ENCODE results near the gene STRADA.

- TF ChIP-seq, protein P1, sequence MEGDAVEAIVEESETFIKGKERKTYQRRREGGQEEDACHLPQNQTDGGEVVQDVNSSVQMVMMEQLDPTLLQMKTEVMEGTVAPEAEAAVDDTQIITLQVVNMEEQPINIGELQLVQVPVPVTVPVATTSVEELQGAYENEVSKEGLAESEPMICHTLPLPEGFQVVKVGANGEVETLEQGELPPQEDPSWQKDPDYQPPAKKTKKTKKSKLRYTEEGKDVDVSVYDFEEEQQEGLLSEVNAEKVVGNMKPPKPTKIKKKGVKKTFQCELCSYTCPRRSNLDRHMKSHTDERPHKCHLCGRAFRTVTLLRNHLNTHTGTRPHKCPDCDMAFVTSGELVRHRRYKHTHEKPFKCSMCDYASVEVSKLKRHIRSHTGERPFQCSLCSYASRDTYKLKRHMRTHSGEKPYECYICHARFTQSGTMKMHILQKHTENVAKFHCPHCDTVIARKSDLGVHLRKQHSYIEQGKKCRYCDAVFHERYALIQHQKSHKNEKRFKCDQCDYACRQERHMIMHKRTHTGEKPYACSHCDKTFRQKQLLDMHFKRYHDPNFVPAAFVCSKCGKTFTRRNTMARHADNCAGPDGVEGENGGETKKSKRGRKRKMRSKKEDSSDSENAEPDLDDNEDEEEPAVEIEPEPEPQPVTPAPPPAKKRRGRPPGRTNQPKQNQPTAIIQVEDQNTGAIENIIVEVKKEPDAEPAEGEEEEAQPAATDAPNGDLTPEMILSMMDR (IDR thresholded peaks at IDR 0.05; ENCODE audit: insufficient read depth, low read length) = no peak
- TF ChIP-seq, protein P2, sequence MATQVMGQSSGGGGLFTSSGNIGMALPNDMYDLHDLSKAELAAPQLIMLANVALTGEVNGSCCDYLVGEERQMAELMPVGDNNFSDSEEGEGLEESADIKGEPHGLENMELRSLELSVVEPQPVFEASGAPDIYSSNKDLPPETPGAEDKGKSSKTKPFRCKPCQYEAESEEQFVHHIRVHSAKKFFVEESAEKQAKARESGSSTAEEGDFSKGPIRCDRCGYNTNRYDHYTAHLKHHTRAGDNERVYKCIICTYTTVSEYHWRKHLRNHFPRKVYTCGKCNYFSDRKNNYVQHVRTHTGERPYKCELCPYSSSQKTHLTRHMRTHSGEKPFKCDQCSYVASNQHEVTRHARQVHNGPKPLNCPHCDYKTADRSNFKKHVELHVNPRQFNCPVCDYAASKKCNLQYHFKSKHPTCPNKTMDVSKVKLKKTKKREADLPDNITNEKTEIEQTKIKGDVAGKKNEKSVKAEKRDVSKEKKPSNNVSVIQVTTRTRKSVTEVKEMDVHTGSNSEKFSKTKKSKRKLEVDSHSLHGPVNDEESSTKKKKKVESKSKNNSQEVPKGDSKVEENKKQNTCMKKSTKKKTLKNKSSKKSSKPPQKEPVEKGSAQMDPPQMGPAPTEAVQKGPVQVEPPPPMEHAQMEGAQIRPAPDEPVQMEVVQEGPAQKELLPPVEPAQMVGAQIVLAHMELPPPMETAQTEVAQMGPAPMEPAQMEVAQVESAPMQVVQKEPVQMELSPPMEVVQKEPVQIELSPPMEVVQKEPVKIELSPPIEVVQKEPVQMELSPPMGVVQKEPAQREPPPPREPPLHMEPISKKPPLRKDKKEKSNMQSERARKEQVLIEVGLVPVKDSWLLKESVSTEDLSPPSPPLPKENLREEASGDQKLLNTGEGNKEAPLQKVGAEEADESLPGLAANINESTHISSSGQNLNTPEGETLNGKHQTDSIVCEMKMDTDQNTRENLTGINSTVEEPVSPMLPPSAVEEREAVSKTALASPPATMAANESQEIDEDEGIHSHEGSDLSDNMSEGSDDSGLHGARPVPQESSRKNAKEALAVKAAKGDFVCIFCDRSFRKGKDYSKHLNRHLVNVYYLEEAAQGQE (IDR thresholded peaks at IDR 0.05; ENCODE audit: insufficient replicate concordance, low read depth) = no peak
- no peak for TF ChIP-seq GABPA (IDR thresholded peaks at IDR 0.05; ENCODE audit: low read depth)
Measured at GRCh38 chr17:63695889-63696288, 45.7 kb downstream of the STRADA start.
